ENCODE data around the gene PRDM15. TPM values are rescaled to one million over a fixed set of nuclear protein-coding genes. Genes with fewer than 3 reads are reported as not detected.

The PRDM15 gene
- total RNA-seq, 4 donors from 2014 or later = 5.3 to 6.8 (median 5.8) TPM

- no peak for TF ChIP-seq CTCF (IDR thresholded peaks at IDR 0.05; ENCODE audit: low read depth)
Observed at GRCh38 chr21:41758550-41758949, 120.6 kb downstream of the PRDM15 start.

GRCh38 chr21:41755934-41756773, 123.0 kb downstream of the PRDM15 start:
- TF ChIP-seq CTCF (IDR thresholded peaks at IDR 0.05; ENCODE audit: low read depth) = no peak

- TF ChIP-seq CTCF (IDR thresholded peaks at IDR 0.05; ENCODE audit: low read depth) = no peak
Observed at GRCh38 chr21:41755258-41755933, 123.7 kb downstream of the PRDM15 start.

- no peak for TF ChIP-seq CTCF (IDR thresholded peaks at IDR 0.05; ENCODE audit: low read depth)
Observed at GRCh38 chr21:41754479-41754891, 124.7 kb downstream of the PRDM15 start.

GRCh38 chr21:41753006-41753898, 125.9 kb downstream of the PRDM15 start:
- TF ChIP-seq CTCF (IDR thresholded peaks at IDR 0.05; ENCODE audit: low read depth) = no peak

- TF ChIP-seq CTCF (IDR thresholded peaks at IDR 0.05; ENCODE audit: low read depth) = no peak
Observed at GRCh38 chr21:41752231-41752681, 126.9 kb downstream of the PRDM15 start.

Measured in subcutaneous adipose tissue (tissue), 4 donors.